ENCODE data around the gene PTGER1. TPM values are rescaled to one million over a fixed set of nuclear protein-coding genes. Genes with fewer than 3 reads are reported as not detected.

PTGER1 gene
- polyA plus RNA-seq, 1 donor (not counting 4 experiments of a cell fraction or from before 2014, with no cell fraction given): not detected

DNA sequence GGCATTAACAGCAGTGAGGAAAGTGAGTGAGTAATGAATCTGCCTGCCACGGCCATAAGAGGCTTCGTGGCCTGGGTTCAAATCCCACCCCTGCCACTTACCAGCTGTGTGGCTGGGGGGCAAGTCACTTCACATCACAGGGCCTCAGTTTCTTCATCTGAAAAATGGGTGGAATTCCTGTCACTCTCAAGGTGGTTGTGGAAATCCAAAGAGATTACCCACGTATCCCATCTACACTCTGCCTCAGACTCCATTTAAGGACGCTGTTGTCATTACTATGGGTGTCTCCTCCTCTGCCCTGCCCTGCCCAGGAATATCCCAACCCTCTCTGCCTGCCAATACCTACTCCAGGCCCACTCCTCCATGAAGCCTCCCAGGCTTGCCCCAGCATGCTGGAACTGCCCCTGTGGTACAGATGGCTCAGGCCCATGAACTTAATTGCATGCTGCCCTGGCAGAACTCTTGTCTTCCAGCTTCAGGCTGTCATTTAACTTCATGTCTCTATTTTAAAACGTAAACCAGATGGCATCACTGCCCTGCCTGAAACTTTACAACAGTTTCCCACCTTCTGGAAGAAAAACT is 17.7 kb upstream of the PTGER1 start:
- no peak for TF ChIP-seq EZH2 (IDR thresholded peaks at IDR 0.05; ENCODE audit: low read length)
- TF ChIP-seq, protein P1, sequence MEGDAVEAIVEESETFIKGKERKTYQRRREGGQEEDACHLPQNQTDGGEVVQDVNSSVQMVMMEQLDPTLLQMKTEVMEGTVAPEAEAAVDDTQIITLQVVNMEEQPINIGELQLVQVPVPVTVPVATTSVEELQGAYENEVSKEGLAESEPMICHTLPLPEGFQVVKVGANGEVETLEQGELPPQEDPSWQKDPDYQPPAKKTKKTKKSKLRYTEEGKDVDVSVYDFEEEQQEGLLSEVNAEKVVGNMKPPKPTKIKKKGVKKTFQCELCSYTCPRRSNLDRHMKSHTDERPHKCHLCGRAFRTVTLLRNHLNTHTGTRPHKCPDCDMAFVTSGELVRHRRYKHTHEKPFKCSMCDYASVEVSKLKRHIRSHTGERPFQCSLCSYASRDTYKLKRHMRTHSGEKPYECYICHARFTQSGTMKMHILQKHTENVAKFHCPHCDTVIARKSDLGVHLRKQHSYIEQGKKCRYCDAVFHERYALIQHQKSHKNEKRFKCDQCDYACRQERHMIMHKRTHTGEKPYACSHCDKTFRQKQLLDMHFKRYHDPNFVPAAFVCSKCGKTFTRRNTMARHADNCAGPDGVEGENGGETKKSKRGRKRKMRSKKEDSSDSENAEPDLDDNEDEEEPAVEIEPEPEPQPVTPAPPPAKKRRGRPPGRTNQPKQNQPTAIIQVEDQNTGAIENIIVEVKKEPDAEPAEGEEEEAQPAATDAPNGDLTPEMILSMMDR (optimal IDR thresholded peaks at IDR 0.05 in 1 of 3, IDR thresholded peaks at IDR 0.05 in 1 of 3, conservative IDR thresholded peaks at IDR 0.05 in 1 of 3; ENCODE audit: extremely low read depth in 1 of 3, insufficient read depth in 2 of 3, low read length in 3 of 3): no peak
- Histone ChIP-seq H3K36me3 (ENCODE audit: control insufficient read depth in 2 of 2, extremely low read depth in 1 of 2, insufficient read depth in 2 of 2, low read length in 2 of 2) (peaks cover 18 to 24% of the 10 kb centered on the region in 2 experiments), H2AFZ (ENCODE audit: control insufficient read depth, low read length) (no peak overlapping the region), H3K9ac (ENCODE audit: control insufficient read depth, extremely low read depth, insufficient read depth, low read length) (no peak overlapping the region), H3K9me1 (ENCODE audit: control insufficient read depth, extremely low read depth, insufficient read depth, low read length) (no peaks in the 10 kb centered on the region), H3K79me2 (ENCODE audit: control insufficient read depth, insufficient read depth, low read length) (peaks cover 56% of the 10 kb centered on the region), H3K27me3 (ENCODE audit: control insufficient read depth, extremely low read depth, insufficient read depth, low read length) (no peaks in the 10 kb centered on the region), H3K4me2 (ENCODE audit: control insufficient read depth, extremely low read depth, insufficient read depth, low read depth, low read length) (no peak overlapping the region), H4K20me1 (ENCODE audit: control insufficient read depth, extremely low read depth, insufficient read depth, low read length) (peaks cover 12% of the 10 kb centered on the region), H3K27ac (ENCODE audit: control insufficient read depth, insufficient read depth, low read length) (no peak overlapping the region), H3K9me3 (ENCODE audit: control insufficient read depth, low read depth, low read length) (no peaks in the 10 kb centered on the region), H3K4me3 (ENCODE audit: control insufficient read depth in 2 of 3, extremely low read depth in 1 of 3, insufficient read depth in 2 of 3, low read depth in 1 of 3, low read length in 3 of 3) (no peak overlapping the region), H3K4me1 (ENCODE audit: control insufficient read depth, extremely low read depth, insufficient read depth, low read length) (peaks cover 27% of the 10 kb centered on the region)
- no peak for FAIRE-seq
- dilution Hi-C loops (cut with MboI; ENCODE audit: extremely low pct_ligation_motif_present, low sequenced_read_pairs): no loop called here
- DNase-seq (ENCODE audit: low read depth, low spot score): no peak

DNA sequence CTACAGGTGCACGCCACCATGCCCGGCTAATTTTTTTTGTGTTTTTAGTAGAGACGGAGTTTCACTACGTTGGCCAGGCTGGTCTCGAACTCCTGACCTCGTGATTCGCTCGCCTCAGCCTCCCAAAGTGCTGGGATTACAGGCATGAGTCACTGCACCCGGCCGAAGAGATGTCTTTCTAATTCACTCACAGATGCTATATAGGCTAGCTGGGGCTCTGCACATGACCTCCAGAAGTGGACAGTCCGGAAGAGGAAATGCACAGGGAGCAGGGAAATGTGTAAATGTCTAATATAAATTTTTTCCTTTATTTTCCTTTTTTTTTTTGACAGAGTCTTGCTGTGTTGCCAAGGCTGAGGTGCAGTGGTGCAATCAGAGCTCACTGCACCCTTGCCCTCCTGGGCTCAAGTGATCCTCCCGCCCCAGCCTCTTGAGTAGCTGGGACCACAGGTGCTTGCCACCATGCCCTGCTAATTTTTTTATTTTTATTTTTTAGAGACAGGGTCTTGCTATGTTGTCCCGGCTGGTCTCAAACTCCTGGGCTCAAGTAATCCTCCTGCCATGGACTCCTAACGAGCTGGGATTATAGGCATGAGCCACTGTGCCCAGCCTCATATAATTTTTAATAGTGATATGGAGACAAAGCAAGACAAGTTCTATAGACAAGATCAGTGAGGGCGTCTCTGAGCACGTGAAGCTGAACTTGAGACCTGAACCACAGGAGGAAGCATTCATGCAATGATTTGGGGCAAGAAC is 12.4 kb upstream of the PTGER1 start:
- peaks cover 47% of the 10 kb centered on the region for H3K79me2 ChIP-seq (ENCODE audit: control insufficient read depth, insufficient read depth, low read length)
- no peaks in the 10 kb centered on the region for H3K4me1 ChIP-seq (ENCODE audit: control insufficient read depth, extremely low read depth, insufficient read depth, low read length)
- no peak overlapping the region for H2AFZ ChIP-seq (ENCODE audit: control insufficient read depth, low read length)
- H3K4me2 ChIP-seq (ENCODE audit: control insufficient read depth, extremely low read depth, insufficient read depth, low read depth, low read length): no peak overlapping the region
- peaks cover 13% of the 10 kb centered on the region for H4K20me1 ChIP-seq (ENCODE audit: control insufficient read depth, extremely low read depth, insufficient read depth, low read length)
- DNase-seq (ENCODE audit: low read depth, low spot score) (no peak), FAIRE-seq (no peak)
- no peaks in the 10 kb centered on the region for H3K9me3 ChIP-seq (ENCODE audit: control insufficient read depth, low read depth, low read length)
- peaks cover 2% of the 10 kb centered on the region for H3K9me1 ChIP-seq (ENCODE audit: control insufficient read depth, extremely low read depth, insufficient read depth, low read length)
- TF ChIP-seq, protein P1 (optimal IDR thresholded peaks at IDR 0.05 in 1 of 3, IDR thresholded peaks at IDR 0.05 in 1 of 3, conservative IDR thresholded peaks at IDR 0.05 in 1 of 3; ENCODE audit: extremely low read depth in 1 of 3, insufficient read depth in 2 of 3, low read length in 3 of 3): no peak
- TF ChIP-seq EZH2 (IDR thresholded peaks at IDR 0.05; ENCODE audit: low read length): no peak
- H3K27me3 ChIP-seq (ENCODE audit: control insufficient read depth, extremely low read depth, insufficient read depth, low read length): no peaks in the 10 kb centered on the region
- no peak overlapping the region for H3K9ac ChIP-seq (ENCODE audit: control insufficient read depth, extremely low read depth, insufficient read depth, low read length)
- no peak overlapping the region for H3K4me3 ChIP-seq (ENCODE audit: control insufficient read depth in 2 of 3, extremely low read depth in 1 of 3, insufficient read depth in 2 of 3, low read depth in 1 of 3, low read length in 3 of 3)
- dilution Hi-C loops (cut with MboI; ENCODE audit: extremely low pct_ligation_motif_present, low sequenced_read_pairs): no loop called here
- H3K27ac ChIP-seq (ENCODE audit: control insufficient read depth, insufficient read depth, low read length): no peak overlapping the region
- H3K36me3 ChIP-seq (ENCODE audit: control insufficient read depth in 2 of 2, extremely low read depth in 1 of 2, insufficient read depth in 2 of 2, low read length in 2 of 2): peaks cover 20 to 38% of the 10 kb centered on the region in 2 experiments

Measured in keratinocyte (primary cell).